HL-60 (cell line): ENCODE data around the gene CBX6.

ENCODE experiments used
- DNase-seq, 2 experiments: peaks; one replicate each; pipeline ENCODE4 v3.0.0-alpha.2; 2010 to 2020; ENCODE audit warnings: low read depth in 1 of 2, low spot score in 1 of 2
- H3K27ac ChIP-seq: fragments of 250-450 bp; sonication (Bioruptor Pico); replicated peaks from 2 replicates; pipeline ENCODE4 v1.5.1; 2020; ENCODE audit warnings: mild to moderate bottlenecking, moderate library complexity
- H3K27me3 ChIP-seq: fragments of 250-450 bp; sonication (Bioruptor Pico); 2 replicates; pipeline ENCODE4 v1.5.1; 2021; ENCODE audit warnings: mild to moderate bottlenecking, moderate library complexity; ENCODE audit not compliant: insufficient read depth, poor library complexity, severe bottlenecking
- H3K4me3 ChIP-seq: replicated peaks from 2 replicates; pipeline ENCODE4 v1.5.1; 2011; ENCODE audit warnings: mild to moderate bottlenecking, control low read depth, low read length; ENCODE audit not compliant: insufficient read depth
- GABPA ChIP-seq: IDR thresholded peaks from 2 replicates; pipeline ENCODE4 v1.6.1; 2012; ENCODE audit warnings: low read depth
- POLR2AphosphoS5 ChIP-seq: IDR thresholded peaks from 2 replicates; pipeline ENCODE4 v1.6.1; 2012; ENCODE audit warnings: low read depth
- SPI1 ChIP-seq: IDR thresholded peaks from 2 replicates; pipeline ENCODE4 v1.6.1; 2012; ENCODE audit warnings: low read depth, mild to moderate bottlenecking, borderline replicate concordance
- TF ChIP-seq, protein P1 (sequence below): IDR thresholded peaks from 2 replicates; pipeline ENCODE4 v1.6.1; 2012; ENCODE audit warnings: low read depth; ENCODE audit not compliant: insufficient replicate concordance
- TF ChIP-seq, protein P2 (sequence below): IDR thresholded peaks from one replicate; pipeline ENCODE4 v1.5.1; 2011; ENCODE audit warnings: low read length, control low read depth, inconsistent platforms; ENCODE audit not compliant: insufficient read depth

Gene CBX6

DNA sequence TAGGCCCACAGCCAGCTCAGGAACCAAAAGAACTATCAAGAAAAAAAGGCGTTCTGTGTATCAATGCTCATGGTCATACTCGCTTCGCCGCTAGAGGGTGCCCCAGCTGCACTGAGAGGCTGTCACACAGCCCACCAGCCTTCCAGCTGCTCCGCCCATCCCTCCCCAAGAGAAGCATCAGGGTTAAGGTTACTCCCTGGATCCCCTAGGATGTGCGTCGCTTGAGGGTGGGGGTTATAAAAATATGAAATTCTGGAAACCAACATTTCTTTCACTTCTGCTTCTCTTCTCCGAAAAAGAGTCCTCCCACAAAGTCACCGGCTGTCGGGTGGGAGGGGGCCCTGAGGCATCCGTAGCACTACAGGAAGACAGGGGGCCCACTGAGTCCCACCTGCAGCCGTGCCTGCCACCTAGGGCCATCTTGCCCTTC lies 1.7 kb downstream of the CBX6 start:
- DNase-seq, result peak; percentile 43 to 85
- Histone ChIP-seq H3K4me3 (peak overlapping the region; percentile 72; the same call in 1 of the 2 replicates), H3K27ac (no peak overlapping the region), H3K27me3 (peaks cover 8% of the 10 kb centered on the region)
- TF ChIP-seq SPI1 (no peak), POLR2AphosphoS5 (no peak), GABPA (no peak)
- TF ChIP-seq, protein P1, sequence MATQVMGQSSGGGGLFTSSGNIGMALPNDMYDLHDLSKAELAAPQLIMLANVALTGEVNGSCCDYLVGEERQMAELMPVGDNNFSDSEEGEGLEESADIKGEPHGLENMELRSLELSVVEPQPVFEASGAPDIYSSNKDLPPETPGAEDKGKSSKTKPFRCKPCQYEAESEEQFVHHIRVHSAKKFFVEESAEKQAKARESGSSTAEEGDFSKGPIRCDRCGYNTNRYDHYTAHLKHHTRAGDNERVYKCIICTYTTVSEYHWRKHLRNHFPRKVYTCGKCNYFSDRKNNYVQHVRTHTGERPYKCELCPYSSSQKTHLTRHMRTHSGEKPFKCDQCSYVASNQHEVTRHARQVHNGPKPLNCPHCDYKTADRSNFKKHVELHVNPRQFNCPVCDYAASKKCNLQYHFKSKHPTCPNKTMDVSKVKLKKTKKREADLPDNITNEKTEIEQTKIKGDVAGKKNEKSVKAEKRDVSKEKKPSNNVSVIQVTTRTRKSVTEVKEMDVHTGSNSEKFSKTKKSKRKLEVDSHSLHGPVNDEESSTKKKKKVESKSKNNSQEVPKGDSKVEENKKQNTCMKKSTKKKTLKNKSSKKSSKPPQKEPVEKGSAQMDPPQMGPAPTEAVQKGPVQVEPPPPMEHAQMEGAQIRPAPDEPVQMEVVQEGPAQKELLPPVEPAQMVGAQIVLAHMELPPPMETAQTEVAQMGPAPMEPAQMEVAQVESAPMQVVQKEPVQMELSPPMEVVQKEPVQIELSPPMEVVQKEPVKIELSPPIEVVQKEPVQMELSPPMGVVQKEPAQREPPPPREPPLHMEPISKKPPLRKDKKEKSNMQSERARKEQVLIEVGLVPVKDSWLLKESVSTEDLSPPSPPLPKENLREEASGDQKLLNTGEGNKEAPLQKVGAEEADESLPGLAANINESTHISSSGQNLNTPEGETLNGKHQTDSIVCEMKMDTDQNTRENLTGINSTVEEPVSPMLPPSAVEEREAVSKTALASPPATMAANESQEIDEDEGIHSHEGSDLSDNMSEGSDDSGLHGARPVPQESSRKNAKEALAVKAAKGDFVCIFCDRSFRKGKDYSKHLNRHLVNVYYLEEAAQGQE, result no peak
- TF ChIP-seq, protein P2, sequence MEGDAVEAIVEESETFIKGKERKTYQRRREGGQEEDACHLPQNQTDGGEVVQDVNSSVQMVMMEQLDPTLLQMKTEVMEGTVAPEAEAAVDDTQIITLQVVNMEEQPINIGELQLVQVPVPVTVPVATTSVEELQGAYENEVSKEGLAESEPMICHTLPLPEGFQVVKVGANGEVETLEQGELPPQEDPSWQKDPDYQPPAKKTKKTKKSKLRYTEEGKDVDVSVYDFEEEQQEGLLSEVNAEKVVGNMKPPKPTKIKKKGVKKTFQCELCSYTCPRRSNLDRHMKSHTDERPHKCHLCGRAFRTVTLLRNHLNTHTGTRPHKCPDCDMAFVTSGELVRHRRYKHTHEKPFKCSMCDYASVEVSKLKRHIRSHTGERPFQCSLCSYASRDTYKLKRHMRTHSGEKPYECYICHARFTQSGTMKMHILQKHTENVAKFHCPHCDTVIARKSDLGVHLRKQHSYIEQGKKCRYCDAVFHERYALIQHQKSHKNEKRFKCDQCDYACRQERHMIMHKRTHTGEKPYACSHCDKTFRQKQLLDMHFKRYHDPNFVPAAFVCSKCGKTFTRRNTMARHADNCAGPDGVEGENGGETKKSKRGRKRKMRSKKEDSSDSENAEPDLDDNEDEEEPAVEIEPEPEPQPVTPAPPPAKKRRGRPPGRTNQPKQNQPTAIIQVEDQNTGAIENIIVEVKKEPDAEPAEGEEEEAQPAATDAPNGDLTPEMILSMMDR, result peak; percentile 84

DNA sequence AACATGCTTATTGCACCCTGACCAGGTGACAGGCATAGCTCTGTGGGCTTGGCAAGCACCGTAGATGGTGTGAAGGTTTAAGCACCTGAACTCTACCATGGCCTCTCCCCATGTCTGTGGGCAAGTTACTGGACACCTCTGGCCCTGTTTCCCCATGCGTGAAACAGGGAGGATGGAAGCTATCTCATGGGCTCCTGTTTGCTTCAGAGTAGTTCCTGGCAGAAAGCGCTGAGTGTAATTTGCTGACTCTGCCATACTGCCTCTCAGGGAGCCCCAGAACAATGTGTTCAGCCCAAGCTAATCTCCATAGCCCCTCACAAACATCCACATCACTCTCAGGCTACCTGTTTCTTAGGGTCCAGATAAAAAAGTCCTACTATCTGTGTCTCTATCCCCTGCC lies 2.4 kb downstream of the CBX6 start:
- TF ChIP-seq, protein P1, result no peak
- TF ChIP-seq SPI1, result no peak
- TF ChIP-seq GABPA, result no peak
- TF ChIP-seq, protein P2, result no peak
- TF ChIP-seq POLR2AphosphoS5, result no peak
- H3K4me3 ChIP-seq, result no peak overlapping the region
- DNase-seq, result no peak
- H3K27ac ChIP-seq, result no peak overlapping the region
- peaks cover 8% of the 10 kb centered on the region for H3K27me3 ChIP-seq

DNA sequence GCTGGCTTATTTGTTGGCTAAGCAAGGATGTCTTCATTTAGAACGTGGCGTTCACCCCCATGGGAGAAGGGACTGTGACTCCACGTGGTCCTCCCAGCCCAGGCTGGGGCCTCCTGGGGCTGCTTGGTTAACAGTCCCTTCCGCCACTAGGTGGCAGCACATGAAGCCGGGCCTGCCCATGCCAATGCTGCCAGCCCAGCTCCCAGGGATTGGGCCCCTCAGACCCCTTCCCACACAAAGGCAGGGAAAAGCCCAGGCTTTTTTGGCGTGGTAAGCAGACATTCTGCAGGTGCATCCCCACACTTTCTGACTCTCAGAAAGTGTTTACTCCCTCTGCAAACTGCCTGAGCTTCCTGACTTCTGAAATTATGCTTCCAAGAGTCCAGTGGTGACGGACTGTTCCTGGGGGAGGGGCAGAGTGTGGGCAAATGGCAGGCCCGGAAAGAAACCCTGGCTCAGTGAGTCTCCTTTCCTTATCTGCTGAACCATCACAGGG lies 3.1 kb downstream of the CBX6 start:
- TF ChIP-seq, protein P1, result no peak
- TF ChIP-seq, protein P2, result peak; percentile 86
- DNase-seq, result peak; percentile 54 to 76
- peaks cover 8% of the 10 kb centered on the region for H3K27me3 ChIP-seq
- H3K27ac ChIP-seq, result no peak overlapping the region
- H3K4me3 ChIP-seq, result no peak overlapping the region
